T47D (cell line): ENCODE data around the gene ICOS.
A peak's percentile ranks its signal among the peaks of the same experiment; 100 is the strongest.
"Not testable (repeated sequence)": the region's sequence is repeated elsewhere in the genome, so short reads cannot be mapped to it uniquely, and the experiment has no call there.

ENCODE experiments used
- DNase-seq, 2 experiments: peaks; one replicate each; pipeline versions ENCODE4 v3.0.0 to v3.0.0-alpha.2; 2011 to 2012; ENCODE audit warnings: low read depth in 1 of 2, low spot score in 1 of 2
- JUND ChIP-seq: IDR thresholded peaks from 2 replicates; pipeline ENCODE4 v1.6.1; 2012; ENCODE audit warnings: low read depth
- in situ Hi-C: cut with HindIII; loops from 2 replicates; pipeline ENCODE4 v1.10.0; 2016; ENCODE audit warnings: low sequenced_read_pairs, low pct_unique_long_range_greater_than_20kb

Gene ICOS

DNA sequence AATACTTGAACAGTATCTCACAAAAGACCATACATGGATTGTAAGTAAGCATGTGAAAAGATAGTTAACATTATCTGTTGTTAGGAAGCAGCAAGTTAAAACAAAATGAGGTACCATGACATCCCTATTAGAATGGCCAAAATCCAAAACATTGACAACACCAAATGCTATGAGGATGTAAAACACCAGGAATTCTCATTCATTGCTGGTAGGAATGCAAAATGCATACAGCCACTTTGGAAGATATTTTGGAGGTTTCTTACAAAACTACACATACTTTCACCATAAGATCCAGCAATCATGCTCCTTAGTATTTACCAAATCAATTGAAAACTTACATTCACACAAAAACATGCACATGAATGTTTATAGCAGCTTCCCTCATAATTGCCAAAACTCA lies 30.9 kb upstream of the ICOS start:
- DNase-seq: no peak
- no peak for TF ChIP-seq JUND
- in situ Hi-C loops: no loop called here

DNA sequence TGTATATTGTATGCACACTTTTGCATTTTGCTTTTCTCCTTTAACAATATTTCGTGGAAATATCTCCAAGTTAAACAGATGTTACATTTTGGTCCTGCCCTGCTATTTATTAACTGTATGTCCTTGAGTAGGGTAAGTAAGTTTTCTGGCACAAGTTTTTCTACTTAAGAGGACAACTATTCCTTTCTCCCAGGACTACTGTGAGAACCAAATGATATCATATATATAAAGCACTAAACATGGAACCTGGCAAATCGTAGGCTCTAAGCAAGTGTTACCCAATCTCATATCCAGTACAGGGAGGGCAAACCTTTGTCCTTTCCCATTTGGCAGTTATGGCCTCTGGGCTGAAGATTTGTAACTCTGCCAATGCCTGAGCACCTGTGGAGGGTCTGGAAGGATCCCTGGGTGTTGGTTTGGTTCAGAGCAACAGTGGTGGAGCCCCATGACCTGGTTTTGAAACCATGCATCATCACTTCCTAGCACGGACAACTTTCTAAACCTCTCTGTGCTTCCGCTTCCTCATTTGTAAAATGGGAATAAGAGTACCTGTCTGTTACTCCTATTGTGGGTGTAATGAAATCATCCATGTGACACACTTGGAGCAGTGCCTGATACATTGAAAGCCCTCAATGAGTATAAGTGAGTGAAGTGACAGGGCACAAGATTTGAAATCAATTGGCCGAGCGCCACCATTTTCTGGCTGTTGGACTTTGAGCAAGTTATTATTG lies 28.3 kb upstream of the ICOS start:
- no peak for TF ChIP-seq JUND
- in situ Hi-C loops: no loop called here

DNA sequence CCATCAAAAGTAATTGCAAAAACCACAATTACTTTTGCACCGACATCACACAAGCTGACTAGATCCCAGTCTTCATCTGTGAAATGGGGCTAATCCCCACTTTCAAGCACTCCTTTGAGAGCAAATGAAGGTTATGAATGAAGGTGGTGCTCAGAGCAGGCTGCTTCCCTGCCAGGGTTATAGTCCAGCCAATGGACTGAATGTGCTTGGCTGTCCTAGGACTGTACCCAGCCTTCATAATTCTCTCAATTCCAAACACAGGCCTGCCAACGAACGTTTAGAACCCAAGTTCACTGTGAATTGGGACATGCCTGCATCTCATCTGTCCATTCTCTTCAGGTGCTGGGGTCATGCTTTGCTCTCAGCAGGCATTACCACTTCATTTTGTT lies 27.8 kb upstream of the ICOS start:
- no peak for DNase-seq
- in situ Hi-C loops: no loop called here
- no peak for TF ChIP-seq JUND

More for the DNA sequence above, 28.3 kb upstream of the ICOS start:
- no peak for DNase-seq

DNA sequence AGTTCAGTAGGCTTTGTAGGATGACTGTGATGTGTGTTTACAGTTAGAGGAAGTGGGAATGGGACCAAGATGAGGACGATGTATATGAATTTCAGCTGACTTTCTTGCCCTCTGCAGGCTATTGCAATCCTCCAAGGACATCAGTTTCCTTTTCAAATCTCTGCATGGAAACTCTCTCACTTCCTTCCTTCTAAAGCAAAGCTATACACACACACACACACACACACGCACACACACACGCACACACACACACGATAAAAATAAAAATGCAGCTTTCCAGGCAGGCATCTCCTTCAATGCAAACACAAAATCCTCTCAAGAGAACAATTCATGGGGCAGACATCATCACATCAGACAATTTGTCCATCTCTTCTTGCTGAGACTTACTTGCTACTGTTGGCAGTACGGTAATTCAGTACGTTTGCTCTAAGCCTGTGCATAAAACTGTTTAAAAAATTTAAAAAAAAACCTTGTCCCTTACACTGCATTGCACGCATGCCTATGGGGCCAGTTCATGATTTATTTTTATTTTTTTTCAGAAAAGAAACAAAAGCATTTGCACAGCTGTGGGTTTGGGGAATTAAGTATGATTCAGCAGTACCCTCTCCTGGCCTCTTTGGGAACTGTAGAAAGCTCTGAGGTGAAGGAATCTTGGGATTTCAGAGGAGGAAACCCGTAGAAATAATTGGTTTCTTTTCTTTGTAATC lies 27.1 kb upstream of the ICOS start:
- no peak for TF ChIP-seq JUND
- in situ Hi-C loops: no loop called here
- DNase-seq: peak; percentile 36 to 47

DNA sequence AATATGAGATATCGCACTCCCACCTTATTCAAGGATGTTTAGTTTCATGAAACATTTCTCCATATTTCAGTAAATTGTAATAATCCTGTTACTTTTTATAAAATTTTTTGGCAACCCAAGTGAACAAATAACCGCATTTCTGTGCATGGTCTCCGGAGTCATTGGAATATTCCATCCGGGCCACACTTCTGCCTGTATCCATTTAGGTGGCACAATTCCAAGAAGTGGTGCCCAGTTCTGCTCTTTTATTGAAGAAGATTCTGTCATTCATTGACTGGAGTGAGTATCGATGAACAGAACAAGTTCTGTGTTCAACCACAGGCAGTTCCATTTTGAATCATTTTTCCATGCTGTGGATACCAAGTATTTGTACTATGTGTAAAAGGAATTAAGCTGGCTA lies 26.6 kb upstream of the ICOS start:
- no peak for DNase-seq
- TF ChIP-seq JUND: no peak
- in situ Hi-C loops: no loop called here

DNA sequence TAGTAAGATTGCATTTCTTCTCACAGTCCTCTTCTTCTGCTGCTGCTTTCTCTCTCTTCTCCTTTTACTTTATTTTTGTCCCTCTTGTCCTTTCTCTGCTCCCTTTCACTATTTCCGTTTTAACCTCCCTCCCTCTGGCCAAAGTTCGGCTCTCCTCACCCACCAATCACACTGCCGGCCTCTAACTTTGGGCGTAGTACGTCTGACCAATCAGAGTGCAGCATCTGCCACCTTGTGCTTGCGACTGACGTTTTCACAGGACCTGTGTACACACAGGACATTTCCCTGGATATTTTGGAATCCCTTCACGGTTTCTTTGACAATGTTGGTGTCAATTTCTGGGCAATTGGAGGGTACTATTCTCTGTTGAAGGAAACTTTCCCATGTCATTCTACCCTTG lies 22.6 kb upstream of the ICOS start:
- no peak for TF ChIP-seq JUND
- in situ Hi-C loops: no loop called here
- DNase-seq: no peak

DNA sequence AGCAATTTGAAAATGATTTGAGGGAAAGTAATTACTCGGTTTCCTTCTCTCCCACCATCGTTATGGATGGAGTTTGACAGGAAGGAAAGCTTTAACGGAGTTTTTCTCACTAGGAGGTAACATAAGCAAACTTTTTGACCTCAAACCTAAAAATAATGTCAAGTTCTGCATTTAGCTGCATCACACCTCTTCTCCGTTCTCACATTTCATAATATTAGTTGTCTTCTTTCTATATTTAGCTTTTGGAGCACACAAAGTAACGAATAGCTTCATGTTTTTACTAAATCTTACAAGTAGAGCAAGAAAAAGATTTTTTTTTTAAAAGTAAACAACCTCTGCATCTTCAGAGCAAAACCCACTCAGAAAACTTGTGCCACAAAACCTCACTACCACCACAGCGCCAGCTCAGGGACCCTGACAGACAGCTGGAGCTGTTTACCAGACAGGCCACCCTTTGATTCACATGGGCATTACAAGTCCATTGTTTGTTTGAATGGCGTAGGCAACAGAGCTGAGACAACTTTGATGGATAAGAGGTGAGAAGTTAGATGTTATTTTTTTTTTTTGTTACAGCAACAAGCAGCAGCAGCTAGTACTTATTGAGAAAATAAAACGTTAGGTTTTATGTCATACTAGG lies 21.9 kb upstream of the ICOS start:
- DNase-seq: no peak
- no peak for TF ChIP-seq JUND
- in situ Hi-C loops: no loop called here

DNA sequence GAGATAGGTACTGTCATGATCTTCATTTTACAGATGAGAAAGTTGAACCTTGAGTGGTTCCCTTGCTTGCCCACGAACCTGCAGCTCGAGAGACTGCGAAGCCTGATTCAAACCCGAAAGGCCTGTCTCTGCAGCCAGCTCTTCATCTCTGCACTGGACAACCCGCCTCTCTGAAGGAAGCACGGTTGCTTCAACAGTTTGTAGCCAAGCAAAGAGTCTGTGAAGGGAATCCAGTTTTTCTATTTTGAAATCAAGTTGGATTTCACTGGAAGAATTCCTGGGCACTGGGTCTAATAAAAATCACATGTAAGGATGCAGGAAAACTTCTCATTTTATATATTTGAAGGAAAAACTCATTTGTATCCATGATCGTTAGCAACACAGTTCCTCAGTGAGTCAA lies 21.3 kb upstream of the ICOS start:
- no peak for TF ChIP-seq JUND
- in situ Hi-C loops: no loop called here
- DNase-seq: no peak

DNA sequence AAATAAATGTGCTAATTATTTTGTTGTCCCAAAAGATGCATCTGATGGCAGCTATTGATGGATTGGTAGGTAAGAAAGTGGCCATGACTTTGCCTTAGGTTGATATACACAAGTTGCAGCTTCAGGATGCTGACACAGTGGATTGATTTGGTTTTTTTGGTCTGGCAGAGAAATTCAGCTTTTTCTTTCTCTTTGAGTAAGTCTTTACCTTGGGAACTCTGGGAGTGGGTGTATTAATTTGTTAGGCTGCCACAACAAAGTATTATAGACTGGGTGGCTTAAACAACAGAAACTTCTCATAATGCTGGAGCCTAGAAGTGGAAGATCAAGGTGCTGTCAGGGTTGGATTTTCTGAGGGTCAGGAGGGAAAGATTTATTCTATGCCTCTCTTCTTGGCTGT lies 19.8 kb upstream of the ICOS start:
- in situ Hi-C loops: no loop called here
- DNase-seq: no peak
- no peak for TF ChIP-seq JUND

DNA sequence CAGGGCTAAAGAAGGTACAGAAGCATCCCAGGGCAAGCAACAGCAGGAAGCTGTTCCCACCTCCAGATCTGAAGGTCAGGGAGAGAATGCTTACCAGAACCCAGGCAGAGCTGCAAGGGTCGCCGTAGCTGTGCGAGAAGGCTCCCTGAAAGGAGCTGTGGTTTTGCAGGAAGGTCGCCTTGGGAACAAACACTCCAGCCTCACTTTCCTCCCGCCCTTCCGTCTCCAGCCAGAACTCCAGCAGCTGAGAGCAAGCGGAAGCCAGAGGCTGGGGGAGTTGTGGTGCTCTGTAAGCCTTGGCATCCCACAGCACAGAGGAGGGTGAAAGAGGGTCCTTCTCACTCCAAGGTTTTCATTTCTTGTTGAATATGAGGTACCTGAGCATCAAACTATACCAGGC lies 18.3 kb upstream of the ICOS start:
- in situ Hi-C loops: no loop called here
- no peak for TF ChIP-seq JUND
- DNase-seq: no peak

DNA sequence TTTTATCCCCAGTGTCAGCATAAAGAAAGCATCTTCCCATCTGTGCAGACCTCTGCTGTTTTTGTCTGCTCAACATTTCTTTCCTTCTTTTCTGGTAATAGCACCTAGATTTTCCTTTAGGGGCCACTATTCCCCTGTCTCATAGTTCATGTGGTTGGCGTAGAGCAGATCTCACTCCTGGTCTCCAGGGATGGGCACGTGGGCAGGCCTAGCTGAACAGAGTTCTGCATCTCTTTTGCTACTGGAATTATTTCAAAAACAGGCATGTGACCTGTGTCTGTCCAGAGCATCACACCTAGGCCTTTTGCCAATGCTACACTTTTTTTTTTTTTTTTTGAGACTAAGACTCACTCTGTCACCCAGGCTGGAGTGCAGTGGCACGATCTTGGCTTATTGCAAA lies 17.7 kb upstream of the ICOS start:
- no peak for TF ChIP-seq JUND
- in situ Hi-C loops: no loop called here
- no peak for DNase-seq

DNA sequence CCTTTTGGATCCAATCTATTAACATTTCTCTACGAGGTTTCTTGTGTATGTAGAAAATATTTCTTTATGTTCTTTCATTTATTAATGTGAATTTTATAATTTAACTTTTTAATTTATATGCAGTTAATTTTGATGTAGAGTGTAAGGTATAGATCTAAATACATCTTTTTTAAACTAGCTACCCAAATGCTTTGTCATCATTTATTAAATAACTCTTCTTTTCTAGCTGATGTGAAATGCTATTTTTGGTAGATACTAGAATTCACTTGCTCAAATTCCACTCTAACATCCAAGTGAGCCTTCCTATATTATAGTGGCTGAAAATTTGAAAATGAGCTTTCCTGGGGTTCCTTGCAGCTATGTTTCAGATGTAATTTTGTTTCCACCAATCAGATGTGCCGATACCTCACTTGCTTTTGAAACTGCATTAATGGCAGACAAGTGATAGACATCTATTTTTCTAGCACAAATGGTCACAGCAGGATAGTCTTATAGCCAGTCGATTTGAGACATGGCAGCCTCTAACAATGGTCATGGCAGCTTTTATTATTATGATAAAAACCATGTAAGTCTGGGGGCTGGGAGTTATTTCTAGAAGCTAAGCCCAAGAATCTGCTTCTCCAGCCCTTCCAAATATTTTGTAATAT lies 10.9 kb upstream of the ICOS start:
- TF ChIP-seq JUND: no peak
- in situ Hi-C loops: no loop called here
- no peak for DNase-seq

DNA sequence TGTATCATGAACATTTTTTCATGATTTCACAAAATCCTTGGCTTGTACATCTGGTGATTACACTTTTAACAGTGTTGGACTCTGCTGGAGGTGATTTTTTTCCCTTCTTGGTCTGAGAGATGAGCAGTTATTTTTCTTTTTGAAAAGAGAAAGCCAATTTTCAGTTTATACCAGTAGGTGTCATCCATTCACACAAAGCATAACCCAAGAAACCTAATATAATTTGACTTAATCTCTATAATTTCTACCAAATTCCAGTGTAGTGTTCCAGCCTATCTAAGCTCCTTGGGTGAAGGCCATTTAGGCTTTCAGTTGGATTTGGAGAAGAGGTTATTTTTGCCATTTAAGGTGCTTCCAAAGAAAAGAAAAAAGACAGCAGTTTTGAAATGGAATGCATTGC lies 7.7 kb upstream of the ICOS start:
- no peak for TF ChIP-seq JUND
- DNase-seq: peak in 1 of 2 experiments; percentile 32
- in situ Hi-C loops: no loop called here

DNA sequence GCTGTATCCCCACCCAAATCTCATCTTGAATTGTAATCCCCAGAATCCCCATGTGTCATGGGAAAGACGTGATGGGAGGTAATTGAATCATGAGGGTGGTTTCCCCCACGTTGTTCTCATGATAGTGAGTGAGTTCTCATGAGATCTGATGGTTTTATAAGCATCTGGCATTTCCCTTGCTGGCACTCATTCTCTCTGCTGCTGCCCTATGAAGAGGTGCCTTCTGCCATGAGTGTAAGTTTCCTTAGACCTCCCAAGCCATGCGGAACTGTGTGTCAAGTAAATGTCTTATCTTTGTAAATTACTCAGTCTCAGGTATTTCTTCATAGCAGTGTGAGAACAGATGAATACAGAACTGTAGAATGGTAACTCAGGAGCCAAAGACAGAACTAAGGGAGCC lies 5.3 kb upstream of the ICOS start:
- in situ Hi-C loops, DNase-seq: not testable (repeated sequence)
